T-helper 2 cell (primary cell): ENCODE data around the gene GTF2H4.

Source experiments
- DNase-seq, 5 experiments: peaks; one replicate each; pipeline versions ENCODE4 v3.0.0 to v3.0.0-alpha.2; 2012 to 2022

GTF2H4 gene

DNA sequence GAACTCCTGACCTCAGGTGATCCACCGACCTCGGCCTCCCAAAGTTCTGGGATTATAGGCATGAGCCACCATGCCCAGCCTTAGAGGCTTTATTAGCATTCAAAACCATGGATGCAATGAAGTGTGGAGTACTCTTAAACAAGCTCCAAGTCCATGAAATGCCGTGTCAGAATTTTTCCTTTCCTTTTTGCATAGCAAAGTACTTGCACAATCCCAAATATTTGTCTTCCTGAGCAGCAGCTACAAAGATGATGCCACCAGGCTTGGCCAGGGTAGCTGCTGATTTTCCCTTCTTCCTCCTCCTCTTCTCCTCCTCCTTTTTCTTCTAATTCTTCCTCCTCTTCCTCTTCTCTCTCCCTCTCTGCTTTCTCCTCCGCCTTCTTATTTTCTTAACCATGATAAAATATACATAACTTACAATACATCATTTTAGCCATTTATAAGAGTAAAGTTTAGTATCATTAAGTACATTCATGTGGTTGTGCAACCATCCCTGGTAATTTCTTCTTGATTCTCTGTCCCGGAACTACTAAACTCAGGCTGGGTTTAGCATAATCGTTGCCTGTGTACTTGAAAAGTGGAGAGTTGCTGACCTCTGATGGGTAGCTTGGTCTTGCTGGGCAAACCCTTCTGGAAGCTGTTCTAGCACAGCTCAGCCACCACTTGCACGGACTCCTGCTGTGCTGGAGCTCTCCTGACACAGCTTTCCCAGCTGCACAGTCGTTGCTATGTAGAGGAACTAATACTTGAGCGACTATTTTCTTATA, 53.1 kb downstream of the GTF2H4 start:
- DNase-seq = no peak

GRCh38 chr6:30962716-30963115, 54.7 kb downstream of the GTF2H4 start:
- DNase-seq = no peak

- DNase-seq = no peak
Measured at GRCh38 chr6:30963641-30964040, 55.6 kb downstream of the GTF2H4 start.
